Stimulated activated CD4-positive, alpha-beta T cell treated with anti-CD3 and anti-CD28 coated beads, Interleukin-4, amount 100 ng/mL, for 48 hours (primary cell): ENCODE results near the gene SET.
A peak's percentile ranks its signal among the peaks of the same experiment; 100 is the strongest.
"Not testable (repeated sequence)": the region's sequence is repeated elsewhere in the genome, so short reads cannot be mapped to it uniquely, and the experiment has no call there.

Experiments used
- DNase-seq, 2 donors: peaks; one replicate each; pipeline ENCODE4 v3.0.0-alpha.2; 2020; ENCODE audit warnings: low read depth in 2 of 2

Gene SET, protein sequence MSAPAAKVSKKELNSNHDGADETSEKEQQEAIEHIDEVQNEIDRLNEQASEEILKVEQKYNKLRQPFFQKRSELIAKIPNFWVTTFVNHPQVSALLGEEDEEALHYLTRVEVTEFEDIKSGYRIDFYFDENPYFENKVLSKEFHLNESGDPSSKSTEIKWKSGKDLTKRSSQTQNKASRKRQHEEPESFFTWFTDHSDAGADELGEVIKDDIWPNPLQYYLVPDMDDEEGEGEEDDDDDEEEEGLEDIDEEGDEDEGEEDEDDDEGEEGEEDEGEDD

GRCh38 chr9:128688501-128689292 lies at the start of gene SET:
Gene SET, plus strand, starts transcription at chr9:128689222. Its CDS starts 361 bp downstream, at chr9:128689583.
- DNase-seq, result peak; percentile 85 to 94

DNA sequence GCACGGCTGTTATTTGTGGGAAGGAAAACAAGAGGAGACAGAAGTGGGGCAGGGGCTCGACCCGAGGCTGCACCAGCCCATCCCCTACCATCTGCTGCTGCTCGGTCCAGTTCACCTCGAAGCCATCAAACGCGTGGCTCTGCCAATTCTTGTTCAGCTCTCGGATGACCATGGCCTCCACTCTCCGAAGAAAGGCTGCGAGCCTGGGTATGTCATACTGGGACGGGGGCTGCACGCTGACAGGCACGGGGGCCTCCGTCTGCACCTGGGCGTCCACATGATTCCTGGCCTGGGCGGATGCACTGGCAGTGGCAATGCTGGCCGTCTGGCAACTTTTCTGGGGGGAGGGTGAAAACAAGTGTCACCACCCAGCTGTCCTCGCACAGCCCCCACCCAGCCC lies 48.4 kb upstream of the SET start:
- no peak for DNase-seq

DNA sequence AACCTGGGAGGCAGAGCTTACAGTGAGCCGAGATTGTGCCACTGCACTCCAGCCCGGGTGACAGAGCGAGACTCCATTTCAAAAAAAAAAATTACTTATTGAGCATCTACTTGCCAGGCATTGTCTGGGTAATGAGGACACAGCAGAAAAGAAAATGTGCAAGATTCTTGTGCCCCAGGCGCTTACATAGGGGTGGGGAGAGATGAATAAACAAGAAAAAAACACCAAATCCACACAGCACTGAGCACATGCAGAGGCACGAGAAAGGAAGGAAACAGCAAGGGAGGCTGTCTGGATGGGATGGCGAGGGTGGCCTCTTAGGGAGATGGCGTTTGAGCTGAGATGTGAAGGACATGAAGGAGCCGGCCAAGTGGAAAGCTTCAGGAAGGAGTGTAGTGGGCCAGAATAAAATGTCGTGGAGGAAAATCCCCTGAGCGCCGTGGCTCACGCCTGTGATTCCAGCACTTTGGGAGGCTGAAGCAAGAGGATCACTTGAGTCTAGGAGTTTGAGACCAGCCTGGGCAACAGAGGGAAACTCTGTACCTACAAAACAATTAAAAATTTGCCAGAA lies 46.3 kb upstream of the SET start:
- no peak for DNase-seq

GRCh38 chr9:128643519-128644300 lies 45.3 kb upstream of the SET start:
- DNase-seq, result no peak

GRCh38 chr9:128648206-128648605 lies 40.8 kb upstream of the SET start:
- DNase-seq, result peak; percentile 58 to 62

GRCh38 chr9:128651798-128652197 lies 37.2 kb upstream of the SET start:
- no peak for DNase-seq

DNA sequence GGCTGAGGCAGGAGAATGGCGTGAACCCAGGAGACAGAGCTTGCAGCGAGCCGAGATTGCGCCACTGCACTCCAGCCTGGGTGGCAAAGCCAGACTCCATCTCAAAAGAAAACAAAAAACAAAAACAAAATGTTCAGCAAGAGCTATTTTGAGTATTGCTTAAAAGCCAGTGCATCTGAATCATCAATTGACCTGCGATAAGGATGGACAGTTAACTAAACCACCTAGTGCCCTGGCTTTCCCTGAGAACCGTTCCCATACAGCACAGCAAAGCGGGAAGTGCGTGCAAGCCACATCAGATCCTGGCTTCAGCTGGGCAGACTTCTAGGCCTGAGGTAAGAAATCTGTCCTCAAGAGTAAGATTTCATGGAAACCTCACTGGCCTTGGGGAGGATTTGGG lies 35.1 kb upstream of the SET start:
- no peak for DNase-seq

- no peak for DNase-seq
Observed at GRCh38 chr9:128654481-128654880, 34.5 kb upstream of the SET start.

DNA sequence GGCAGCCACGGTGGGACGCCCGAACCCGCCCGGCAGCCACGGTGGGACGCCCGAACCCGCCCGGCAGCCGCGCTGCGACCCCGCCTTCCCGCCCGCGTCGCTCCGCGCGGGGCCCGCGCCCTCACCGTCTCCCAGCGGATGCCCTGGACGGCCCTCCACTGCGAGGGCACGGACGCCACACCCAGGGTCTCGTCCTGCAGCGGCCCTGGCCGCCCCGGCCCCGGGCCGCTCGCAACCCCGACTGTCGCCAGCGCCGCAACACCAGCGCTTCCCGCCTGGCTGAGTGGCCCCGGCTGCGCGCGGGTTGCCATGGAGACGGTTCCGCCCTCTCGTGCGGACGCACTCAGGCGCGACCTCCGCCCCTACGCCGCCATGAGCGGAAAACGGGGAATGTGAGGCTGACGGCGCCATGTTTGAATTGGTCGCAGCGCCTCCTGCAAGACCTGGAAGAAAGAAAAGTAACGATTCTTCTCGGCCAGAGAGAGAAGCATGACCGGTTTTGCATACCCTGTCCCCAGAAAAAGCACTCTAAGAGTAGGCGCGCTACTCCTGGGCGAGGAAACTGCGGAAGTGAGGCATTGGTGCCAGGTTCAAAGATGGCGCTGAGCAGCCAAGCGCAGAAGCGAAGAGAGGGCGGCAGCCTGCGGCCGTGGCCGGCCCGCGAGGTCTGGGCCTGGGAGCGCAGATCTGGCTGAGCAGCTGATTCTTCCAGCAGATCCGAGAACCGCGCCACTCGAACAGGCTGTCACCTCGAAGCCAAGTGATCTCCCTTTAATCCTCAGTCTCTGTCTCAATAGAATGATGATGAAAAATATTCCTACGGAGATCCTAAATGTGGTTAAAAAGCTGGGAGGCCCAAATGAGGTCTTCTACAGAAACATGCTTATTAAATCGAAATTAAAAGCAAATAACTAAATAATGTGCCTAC lies 32.3 kb upstream of the SET start, which contains the start of gene DYNC2I2:
Gene DYNC2I2, minus strand, starts transcription at position 432 of the 928 bp plus-strand sequence. Its CDS starts 121 bp downstream, at position 311.
- peak; percentile 97 for DNase-seq

DNA sequence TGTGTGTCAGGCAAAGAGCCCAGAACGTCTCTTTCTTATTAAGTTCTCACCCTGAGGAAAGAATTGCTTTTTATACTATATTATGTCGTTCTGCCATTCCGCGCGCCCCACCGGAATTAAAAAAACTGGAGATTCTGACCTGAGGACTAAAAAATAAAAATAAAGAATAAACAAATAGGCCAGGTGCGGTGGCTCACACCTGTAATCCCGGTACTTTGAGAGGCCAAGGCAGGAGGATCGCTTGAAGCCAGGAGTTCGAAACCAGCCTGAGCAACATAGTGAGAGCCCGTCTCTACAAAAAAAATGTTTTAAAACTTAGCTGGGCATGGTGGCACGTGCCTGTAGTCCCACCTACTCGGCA lies 31.7 kb upstream of the SET start:
- no peak for DNase-seq

GRCh38 chr9:128657796-128658195 lies 31.2 kb upstream of the SET start:
- DNase-seq, result no peak

DNA sequence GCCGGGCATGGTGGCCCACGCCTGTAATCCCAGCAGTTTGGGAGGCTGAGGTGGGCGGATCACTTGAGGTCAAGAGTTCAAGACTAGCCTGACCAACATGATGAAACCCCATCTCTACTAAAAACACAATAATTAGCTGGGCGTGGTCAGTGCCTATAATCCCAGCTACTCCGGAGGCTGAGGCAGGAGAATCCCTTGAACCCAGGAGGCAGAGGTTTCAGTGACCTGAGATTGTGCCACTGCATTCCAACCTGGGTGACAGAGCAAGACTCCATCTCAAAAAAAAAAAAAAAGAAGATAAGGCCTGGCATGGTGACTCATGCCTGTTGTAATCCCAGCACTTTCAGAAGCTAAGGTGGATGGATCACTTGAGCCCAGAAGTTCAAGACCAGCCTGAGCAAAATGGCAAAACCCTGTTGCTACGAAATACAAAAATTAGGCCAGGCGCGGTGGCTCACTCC lies 22.5 kb upstream of the SET start:
- not testable (repeated sequence) for DNase-seq

GRCh38 chr9:128669786-128670185 lies 19.2 kb upstream of the SET start:
- DNase-seq, result no peak

DNA sequence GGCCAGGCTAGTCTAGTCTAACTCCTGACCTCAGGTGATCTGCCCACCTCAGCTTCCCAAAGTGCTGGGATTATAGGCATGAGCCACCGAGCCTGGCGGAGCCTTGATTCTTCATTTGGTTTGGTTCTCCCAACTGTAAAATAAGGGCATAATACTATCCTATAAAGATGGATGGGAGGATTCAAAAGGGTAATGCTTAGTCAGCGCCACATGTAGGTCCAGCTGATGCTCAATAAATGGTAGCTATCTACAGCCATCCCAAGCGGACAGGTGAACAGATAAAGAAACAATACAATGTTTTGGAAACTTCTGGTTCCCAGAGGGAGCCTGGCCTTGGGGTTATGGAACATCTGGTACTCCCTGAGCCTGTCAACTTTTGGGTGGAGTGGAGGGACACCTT lies 13.6 kb upstream of the SET start:
- DNase-seq, result no peak

DNA sequence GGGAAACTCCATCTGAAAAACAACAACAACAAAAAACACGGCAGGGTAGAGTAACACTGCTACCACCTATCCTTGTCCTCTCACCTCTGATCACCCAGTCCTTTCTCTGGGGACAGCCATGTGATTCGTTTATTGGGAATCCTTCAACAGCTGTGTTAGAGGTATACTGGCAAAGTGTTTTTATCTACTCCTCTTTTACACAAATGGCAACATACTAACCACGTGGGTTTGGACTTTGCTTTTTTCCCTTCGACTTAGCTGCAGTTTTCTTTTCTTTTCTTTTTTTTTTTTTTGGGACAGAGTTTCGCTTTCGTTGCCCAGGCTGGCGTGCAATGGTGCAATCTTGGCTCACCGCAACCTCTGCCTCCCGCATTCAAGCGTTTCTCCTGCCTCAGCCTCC lies 11.2 kb upstream of the SET start:
- no peak for DNase-seq

GRCh38 chr9:128683340-128684064 lies 5.5 kb upstream of the SET start:
- peak; percentile 16 to 32 for DNase-seq

- DNase-seq, result no peak
Observed at GRCh38 chr9:128684065-128684324, 5.0 kb upstream of the SET start.

DNA sequence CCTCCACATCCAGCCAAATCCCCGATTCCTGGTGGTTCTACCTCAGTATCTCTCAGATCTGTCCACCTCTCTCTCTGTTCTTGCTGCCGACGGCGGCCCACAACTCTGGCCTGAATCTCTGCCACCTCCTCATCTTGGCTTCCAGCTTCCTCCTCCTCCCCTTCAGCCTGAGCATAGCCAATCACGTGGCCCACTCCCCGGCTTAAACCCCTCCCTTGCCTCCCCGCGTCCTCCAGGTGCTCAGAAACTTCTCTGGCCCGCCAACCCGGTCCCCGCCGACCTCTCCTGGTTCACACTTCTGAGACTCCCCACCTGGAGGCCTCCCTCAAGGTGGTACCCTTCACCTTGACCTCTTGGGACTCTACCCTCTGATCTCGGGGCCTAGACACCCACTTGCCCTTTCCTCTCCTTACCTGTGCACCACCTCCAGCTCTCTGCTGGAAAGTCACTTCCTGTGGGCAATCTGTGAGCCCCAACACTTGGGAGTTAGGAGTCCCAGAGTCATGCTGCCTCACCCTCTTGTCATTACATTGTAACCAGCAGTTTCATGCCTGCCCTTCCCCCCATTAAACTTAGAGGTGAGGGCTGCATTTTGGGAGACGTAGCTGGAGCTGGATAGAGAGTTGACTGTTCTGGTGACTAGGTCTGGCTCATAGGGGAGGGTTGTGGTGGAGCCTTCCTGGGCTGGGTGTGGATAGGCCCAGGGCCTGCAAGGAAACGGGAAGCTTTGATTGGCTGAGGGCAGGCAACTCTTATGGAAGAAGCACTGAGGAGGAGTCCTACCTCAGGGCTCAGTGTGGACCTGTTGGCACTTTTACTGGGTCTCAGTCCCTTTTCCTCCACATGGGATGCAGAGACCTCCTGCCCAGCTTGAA lies 4.5 kb upstream of the SET start:
- peak; percentile 65 to 79 for DNase-seq
